ENCODE results near the gene RASSF6. TPM values are rescaled to one million over a fixed set of nuclear protein-coding genes. Genes with fewer than 3 reads are reported as not detected.

RASSF6 gene, protein sequence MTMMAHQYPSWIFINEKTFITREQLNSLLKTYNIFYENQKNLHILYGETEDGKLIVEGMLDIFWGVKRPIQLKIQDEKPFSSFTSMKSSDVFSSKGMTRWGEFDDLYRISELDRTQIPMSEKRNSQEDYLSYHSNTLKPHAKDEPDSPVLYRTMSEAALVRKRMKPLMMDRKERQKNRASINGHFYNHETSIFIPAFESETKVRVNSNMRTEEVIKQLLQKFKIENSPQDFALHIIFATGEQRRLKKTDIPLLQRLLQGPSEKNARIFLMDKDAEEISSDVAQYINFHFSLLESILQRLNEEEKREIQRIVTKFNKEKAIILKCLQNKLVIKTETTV
- under 1 TPM in 1 of 4 donors, not detected in 3; 0.34 TPM for total RNA-seq

DNA sequence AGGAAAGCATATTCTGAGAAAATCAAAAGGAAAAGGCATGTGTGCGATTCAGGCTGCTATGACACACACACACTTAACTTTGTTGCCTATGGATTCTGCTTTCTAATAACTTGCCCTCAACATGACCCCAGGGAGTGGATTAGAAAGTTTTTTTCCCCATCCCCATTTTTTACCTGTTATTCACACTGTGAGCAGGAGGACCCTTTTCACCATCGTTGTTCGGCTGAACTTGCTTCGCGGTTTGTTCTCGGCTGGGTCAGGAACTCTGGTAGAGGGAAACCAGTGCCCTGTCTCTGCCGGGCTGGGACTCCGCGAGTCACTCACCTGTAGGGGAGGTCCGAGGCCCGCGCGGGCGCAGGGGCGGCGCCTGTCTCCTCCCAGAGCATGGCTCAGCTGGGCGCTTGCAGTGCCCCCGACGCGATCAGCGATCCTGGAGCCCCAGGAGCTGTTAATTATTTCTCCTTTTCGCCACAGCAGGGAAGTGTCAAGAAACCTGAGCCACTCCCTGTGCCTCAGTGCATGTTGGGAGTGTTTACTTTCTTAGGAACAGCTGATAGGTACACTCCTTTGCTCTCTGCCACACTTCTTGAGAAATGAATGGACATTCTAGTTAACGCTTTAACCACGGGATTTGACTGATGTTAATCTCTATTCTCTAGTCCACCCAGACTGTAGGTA is at the start of gene RASSF6:
TSS of gene RASSF6 (minus strand) at position 322 of the 678 bp plus-strand sequence. CDS start 8,641 bp downstream, outside the sequence.
- TF ChIP-seq, protein P1, sequence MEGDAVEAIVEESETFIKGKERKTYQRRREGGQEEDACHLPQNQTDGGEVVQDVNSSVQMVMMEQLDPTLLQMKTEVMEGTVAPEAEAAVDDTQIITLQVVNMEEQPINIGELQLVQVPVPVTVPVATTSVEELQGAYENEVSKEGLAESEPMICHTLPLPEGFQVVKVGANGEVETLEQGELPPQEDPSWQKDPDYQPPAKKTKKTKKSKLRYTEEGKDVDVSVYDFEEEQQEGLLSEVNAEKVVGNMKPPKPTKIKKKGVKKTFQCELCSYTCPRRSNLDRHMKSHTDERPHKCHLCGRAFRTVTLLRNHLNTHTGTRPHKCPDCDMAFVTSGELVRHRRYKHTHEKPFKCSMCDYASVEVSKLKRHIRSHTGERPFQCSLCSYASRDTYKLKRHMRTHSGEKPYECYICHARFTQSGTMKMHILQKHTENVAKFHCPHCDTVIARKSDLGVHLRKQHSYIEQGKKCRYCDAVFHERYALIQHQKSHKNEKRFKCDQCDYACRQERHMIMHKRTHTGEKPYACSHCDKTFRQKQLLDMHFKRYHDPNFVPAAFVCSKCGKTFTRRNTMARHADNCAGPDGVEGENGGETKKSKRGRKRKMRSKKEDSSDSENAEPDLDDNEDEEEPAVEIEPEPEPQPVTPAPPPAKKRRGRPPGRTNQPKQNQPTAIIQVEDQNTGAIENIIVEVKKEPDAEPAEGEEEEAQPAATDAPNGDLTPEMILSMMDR (IDR thresholded peaks at IDR 0.05; ENCODE audit: low read depth), result no peak

DNA sequence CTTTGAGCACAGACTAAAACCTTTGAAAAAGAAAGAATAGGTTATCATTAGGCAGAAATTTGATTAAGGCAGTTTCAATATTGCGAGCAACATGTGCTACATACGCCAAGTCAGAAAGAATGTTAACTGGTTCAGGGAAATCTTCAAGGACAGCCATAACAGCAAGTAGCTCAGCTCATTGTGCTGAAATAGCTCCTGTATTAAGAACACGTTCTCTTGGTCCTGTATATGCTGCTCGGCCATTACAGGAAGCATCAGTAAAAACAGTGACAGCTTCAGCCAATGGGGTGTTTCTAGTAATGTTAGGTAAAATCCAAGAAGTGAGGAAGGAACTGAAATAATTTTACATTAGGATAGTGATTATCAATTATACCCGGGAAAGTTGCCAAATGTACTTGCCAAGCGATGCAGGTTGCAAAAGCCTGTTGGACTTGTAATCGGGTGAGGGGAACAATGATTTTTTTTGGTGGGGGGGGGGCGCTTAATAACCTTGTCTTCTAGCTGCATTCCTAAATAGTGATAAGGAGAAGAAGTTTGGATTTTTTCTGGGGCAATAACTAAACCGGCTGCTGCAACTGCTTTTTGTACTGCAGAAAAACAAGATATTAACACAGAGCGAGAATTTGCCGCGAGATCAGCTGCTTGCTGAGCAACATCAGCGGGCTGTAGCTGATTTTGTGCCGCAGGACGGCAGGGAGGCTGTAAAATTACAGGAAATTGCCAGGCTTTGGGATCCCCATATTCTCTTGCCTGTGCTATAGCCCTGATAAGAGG is 49.4 kb upstream of the RASSF6 start:
- TF ChIP-seq, protein P1 (IDR thresholded peaks at IDR 0.05; ENCODE audit: low read depth), result no peak

DNA sequence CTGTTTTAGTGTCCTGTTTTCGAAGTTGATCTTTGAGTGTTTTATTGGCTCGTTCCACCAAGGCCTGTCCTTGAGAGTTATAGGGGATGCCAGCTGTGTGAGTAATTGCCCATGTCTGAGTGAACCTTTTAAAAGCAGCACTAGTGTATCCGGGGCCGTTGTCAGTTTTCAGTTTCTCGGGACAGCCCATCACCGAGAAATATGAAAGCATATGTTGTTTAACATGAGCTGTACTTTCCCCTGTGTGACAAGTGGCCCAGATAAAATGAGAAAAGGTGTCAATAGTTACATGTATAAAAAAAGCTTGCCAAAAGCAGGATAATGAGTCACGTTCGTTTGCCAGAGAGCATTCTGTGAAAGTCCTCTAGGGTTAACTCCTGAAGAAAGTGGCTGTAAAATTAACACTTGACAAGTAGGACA is 48.6 kb upstream of the RASSF6 start:
- TF ChIP-seq, protein P1 (IDR thresholded peaks at IDR 0.05; ENCODE audit: low read depth), result no peak

DNA sequence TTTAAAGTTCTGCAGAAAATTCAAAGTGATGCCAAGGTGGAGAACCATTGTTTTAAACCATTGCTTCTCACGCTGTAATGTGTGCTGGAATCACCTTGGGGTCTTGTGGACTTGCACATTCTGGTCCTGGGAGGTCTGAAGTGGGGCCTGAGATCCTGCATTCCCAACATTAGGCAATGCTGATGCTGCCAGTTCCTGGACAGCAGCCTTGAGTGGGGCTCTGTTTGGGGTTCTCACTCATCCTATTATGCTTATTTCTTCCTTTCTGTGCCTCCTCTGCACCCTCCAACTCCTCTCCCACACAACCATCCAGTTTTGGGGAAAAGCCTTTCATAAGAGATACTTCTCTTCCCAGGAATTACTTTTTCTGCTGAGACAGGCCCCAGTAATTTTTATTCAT is 44.2 kb upstream of the RASSF6 start:
- TF ChIP-seq, protein P1 (IDR thresholded peaks at IDR 0.05; ENCODE audit: low read depth), result no peak

DNA sequence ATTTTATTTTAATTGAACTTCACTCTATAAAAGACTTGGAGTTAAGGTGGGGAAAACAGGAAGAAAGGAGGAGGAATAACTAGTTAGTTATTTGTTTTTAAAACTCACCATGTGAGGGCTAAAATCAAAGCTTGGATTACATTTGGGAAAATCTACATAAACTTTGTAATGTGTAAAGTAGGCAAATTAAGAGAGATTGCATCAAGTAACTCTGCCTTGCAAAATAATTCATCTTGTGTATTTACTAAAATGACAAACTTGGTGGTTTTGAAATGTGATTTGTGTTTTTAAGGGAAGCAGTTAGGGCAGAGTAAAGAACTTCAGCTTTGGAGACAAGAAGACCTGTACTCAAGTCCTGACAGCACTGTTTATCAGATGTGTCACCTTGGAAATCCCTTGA is 43.3 kb upstream of the RASSF6 start:
- TF ChIP-seq, protein P1 (IDR thresholded peaks at IDR 0.05; ENCODE audit: low read depth), result no peak

DNA sequence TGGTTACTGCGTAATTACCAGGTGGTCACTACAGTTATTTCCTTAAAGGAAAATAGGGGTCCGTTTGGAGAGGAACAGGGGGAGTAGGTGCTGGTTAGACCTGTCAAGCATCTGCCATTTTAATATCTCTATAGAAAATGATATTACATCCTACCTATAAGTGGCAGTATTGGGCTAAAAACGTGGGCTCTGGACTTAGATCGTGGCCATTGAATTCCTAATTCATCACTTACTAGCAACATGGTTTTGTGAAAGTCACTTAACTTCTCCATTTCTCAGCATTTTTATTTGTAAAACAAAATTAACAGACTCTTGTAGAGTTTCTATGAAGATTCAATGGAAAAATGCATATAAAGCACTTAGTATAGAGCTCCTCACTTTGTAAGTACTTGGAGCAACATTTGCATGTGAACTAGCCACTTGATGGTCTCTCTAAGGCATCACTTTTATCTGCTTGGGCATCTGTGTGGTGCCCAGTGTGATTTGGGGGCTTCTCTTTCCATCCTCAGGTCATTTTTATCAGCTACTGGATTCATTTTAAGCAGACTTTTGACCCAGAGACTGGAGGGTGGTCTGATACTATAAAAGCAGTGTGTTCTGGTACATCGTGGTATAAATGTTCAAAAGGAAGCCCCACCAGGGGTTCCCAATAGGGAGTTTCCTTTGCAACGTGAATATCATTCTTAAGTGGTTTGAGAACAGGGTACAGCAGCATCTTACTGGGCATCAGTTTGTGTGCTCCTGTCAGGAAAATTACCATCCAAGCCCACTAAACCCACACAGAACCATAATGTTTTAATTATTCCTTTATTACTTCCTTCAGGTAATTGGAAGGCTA is 42.7 kb upstream of the RASSF6 start:
- TF ChIP-seq, protein P1 (IDR thresholded peaks at IDR 0.05; ENCODE audit: low read depth), result no peak
